NCI-H526 (cell line): ENCODE data around the gene LHPP.

Source experiments
- DNase-seq, 2 experiments: peaks; one replicate each; lab custom pipeline; 2025; lab: John Stamatoyannopoulos, UW

Gene LHPP

DNA sequence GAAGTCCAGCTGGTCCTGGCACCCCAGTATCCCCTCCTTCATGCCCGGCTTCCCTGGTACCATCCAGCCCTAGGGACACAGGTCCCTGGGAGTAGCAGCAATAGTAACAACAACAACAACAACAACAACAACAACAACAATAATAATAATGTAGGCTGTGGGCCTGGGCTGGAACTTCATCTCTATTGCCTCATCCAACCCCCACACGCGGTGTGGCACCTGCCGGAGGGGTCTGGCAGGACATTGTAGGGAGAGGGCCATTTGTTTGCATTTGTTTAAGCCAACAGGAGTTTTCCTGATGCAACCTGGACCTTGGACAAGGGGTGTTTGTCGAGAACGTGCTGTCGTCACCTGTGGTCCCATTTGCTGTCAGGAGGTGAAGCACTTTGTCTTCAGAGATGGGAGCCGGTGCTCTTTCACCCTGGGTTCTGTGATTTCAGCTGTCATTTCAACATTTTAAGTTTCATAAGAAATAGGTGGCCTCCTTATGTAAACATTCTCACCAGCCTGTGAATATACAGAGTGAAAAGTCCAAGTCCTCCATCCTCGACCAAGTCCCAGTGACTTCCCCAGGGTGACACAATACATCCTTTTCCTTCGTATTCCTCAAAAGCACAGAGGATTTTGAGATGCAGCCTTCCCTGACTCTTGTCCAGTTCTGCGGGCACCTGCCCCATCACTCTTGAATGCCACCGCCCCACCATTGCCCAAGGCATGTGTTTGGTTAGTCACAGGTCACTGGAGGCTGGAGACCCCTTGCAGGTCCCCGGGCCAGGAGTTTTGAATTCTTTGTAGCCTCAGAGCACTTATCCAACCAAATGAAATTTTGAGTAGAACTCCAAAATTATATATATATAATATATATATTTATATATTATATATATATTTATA lies 9.2 kb downstream of the LHPP start:
- DNase-seq = peak; percentile 46 to 68

- no peak for DNase-seq
These were observed 10.4 kb downstream of the LHPP start for GRCh38 chr10:124472071-124472470.

DNA sequence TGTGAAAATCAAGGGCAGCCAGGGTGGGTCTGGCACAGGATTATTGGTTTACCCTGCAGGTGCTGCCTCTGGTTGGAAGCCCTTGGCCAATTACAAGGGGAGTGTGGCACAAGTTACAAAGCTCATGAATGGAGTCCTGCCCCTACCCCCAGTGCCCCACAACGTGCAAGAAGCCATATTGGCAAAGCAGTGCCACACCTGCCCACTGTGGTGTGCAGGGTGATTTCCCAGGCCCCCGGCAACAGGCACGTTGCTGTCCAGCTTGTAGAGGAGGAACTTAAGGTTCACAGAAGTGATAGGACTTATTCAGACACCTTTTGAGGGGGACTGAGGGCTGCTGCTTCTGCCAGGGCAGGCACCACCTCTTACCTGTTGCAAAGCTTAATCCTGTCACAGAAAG lies 11.4 kb downstream of the LHPP start:
- no peak for DNase-seq

GRCh38 chr10:124474514-124475070 lies 13.0 kb downstream of the LHPP start:
- no peak for DNase-seq

GRCh38 chr10:124476043-124476725 lies 14.6 kb downstream of the LHPP start:
- DNase-seq = no peak

DNA sequence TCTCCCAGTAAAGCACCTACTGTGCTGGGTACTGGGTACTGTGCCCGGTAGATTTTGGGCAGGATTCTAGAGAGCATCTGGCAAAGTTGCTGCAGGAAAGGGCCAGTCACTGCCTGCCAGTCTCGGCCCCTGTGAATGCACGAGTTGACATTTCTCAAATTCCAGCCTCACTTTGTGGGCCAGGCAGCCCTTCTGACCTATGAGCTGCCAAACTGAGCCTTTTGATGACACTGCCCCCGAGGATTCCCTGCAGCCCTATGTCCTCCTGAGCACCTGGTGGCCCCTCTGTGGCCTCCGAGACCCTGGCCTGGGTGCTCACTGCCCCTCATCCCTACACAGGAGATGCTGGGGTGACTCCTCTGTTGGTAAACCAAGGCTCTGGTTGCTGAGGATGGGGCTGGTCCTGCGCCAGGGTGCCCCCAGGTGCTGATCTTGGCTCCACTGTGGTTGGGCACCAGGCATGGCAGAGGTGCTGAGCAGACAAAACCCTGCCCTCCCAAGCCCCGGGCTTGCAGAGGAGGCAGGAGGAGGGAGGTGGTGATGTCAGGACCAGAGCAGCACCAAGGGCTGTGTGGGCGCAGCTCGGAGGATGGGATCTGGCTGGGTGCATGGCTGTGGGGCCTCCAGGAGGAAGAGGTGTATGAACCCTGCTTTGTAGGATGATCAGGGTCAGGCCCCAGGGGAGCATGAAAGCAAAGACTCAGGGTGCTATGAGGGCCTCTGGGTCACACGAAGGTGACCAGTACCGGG lies 16.2 kb downstream of the LHPP start:
- no peak for DNase-seq

DNA sequence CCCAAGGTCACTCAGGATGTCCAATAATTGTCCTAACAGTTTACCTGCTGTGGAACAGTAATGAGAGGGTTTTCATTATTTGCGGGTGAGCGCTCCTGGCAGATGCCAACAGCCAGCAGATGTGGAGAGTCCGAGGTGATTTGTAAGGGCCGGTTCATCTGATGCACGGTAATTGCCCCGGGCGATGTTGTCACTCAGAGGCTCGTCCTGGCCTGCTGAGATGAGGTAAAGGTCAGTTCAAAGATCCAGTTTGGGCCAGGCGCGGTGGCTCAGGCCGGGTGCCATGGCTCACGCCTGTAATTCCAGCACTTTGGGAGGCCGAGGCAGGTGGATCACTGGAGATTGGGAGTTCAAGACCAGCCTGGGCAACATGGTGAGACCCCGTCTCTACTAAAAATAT lies 16.9 kb downstream of the LHPP start:
- DNase-seq = no peak

DNA sequence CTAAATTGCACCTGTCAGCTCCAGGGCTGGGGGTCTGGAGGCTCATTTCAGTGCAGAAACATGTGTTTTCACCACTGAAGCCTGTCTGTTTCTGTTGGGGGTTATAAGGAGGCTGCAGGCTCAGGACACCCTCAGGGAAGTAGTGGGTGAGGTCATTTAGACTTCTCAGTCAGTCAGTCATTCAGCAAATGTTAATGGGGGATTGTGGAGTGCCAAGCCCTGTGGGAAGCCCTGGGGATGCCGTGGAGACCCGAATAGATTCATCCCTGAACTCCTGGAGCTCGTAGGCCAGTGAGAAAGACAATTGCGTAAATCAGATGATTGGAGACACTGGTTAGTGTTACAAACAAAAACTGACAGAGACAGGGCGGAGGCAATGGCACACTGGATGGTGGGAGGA lies 19.2 kb downstream of the LHPP start:
- DNase-seq = no peak

GRCh38 chr10:124481717-124482116 lies 20.1 kb downstream of the LHPP start:
- no peak for DNase-seq

DNA sequence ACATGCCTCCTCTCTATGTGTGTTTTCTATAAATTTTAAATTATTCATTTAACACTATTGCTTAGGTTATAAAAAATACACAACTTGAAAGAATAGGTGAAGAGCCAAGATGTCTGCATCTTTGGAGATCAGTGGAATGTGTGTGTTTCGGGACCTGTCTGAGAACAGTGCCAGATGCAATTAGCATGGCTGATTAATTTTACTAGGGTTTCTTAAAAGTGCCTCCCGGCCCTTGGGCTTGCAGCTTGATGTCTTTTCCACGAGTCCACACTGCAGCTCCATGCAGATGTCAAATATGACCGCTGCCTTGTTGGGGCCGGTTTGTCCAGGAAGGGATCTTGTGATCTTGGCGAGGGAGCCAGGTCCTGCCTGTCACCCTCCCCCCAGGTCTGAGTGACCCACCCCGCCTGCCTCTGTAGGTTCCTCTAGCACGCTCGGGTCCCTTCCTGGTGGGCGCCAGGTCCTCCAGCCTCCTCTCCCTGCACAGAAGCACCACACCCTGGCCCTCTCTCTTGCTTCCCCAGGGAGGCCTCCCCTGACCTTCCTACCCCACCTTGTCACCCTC lies 20.7 kb downstream of the LHPP start:
- no peak for DNase-seq

GRCh38 chr10:124482876-124483275 lies 21.3 kb downstream of the LHPP start:
- DNase-seq = no peak

GRCh38 chr10:124484031-124484430 lies 22.4 kb downstream of the LHPP start:
- no peak for DNase-seq

DNA sequence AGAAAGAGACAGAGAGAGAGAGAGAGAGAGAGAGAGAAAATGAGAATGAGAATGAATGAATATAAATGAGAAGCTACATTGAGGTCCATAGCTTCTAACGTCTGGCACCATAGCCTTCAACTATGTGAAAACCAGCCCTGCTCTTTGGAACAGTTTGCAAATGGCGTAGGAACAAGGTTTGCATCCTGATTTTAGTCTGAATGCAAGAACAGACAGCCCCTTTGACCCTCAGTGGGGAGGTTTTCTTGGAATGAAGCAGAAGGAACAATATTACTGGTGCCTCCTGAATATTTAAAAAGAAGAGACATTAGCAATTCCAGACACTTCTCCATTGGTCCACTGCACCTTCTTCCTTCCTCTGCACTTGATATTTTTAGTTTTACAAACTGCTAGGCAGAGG lies 23.0 kb downstream of the LHPP start:
- no peak for DNase-seq

DNA sequence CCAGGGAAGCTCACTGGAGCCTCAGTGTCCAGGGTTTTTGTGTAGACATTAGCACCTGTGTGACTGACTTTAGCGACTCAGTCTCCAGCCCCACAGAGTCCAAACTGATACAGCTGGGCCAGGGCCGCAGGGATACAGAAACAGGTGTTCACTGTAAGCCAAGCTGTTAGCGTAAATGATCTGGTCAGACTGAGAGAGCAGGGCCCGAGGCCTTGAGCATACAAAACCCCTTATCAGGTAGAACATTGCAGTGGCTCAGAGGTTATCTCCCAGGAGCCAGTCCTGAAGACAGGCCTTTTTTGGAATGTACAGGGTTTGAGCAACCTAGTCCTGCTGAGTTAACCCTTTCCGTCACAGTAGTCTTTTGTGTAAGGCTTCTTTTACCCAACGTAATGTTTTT lies 25.0 kb downstream of the LHPP start:
- DNase-seq = no peak

DNA sequence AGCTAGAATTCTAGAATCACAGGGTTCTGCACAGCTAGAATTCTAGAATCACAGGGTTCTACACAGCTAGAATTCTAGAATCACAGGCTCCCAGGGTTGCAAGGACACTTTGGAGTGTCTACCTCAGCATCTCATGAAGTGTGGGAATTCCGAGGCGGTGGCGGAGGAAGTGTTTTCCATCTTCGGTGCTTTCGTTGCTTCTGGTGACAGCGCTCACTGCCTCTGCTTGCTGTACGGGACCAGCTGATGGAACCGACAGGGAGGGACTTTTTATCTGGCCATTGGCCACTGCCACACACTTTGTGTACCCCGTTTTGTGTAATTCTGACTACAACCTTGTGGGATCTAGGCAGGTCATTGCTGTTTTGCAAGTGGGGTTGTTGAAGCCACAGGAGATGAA lies 29.5 kb downstream of the LHPP start:
- DNase-seq = no peak

GRCh38 chr10:124492266-124492665 lies 30.6 kb downstream of the LHPP start:
- DNase-seq = no peak

GRCh38 chr10:124493214-124493882 lies 31.7 kb downstream of the LHPP start:
- no peak for DNase-seq

DNA sequence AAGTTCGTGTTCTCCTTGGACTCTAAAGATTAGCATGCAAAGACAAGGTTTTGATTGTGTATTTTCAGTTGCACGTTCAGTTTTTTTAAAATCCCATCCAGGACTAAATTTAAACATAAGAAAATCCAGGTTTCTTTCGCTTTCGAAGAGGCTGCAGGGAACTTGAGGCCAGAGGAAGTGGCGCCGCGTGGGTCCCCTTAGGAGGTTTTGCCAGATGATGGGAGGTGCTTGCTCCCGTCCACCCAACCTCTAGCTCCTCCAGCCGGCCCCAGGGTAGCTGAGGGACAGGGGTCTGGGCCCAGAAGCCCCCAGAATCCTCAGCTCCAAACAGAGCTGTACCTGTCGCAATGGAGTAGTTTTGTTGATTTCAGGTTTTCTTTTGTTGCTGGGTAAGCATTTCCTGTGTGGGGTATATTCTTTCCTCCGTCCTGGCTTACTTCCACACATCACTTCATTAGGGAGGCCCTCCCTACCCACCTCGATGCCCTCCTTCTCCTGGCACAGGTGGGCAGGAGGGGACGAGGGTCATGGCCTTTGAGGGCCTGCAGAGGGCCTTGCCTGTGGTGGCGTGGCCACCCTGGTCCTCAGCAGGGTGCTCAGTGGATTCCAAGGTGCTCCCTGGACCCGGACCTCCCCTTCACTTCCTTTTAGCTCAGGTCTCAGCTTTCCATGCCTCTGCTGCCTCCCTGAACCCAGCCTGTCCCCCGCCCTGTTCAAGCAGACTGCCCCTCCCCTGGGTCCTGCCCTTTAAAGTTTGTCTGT lies 32.6 kb downstream of the LHPP start:
- no peak for DNase-seq

DNA sequence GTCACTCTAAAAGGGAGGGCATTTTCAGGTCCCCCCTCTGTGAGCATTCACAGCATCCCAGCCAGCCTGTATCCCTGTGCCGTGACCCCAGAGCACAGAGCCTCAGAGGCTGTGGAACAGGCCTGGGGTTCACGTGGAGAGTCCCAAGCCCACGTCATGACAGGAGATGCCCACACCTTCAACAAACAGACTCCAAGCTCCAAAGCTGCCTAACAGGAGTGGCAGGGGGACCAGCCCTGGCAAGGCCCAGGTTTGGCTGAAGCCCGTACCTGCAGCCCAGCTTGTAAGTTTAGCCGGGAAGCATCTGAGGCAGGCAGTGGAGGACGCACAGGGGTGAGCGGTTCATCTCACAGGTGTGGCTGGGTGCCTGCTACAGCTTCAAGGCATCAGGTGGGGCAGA lies 33.5 kb downstream of the LHPP start:
- DNase-seq = no peak

DNA sequence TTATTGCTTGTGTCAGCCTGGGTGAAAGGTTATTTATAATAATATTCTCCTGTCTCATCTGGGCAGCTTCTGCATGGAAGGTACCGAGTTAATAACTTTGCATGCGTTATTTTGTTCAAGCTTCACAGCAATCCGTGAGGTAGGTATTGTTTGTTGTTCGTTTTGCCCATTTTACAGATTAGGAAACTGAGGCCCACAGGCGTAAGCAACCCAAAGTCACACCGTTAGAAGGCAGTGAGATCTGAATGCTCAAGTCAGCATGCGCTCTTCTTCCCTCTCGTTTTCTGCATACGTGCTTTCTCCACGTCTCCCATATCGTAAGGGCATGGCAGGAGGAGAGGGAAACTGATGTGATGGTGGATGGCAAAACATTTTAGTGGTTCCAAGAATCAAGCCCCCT lies 34.1 kb downstream of the LHPP start:
- DNase-seq = no peak

- no peak for DNase-seq
These were observed 34.5 kb downstream of the LHPP start for GRCh38 chr10:124496150-124496549.
